ENCODE data around the gene HGS. TPM values are rescaled to one million over a fixed set of nuclear protein-coding genes. Genes with fewer than 3 reads are reported as not detected.
"Not testable (repeated sequence)": the region's sequence is repeated elsewhere in the genome, so short reads cannot be mapped to it uniquely, and the experiment has no call there.

The HGS gene
- total RNA-seq, 1 donor from 2014 or later = 50.5 TPM

DNA sequence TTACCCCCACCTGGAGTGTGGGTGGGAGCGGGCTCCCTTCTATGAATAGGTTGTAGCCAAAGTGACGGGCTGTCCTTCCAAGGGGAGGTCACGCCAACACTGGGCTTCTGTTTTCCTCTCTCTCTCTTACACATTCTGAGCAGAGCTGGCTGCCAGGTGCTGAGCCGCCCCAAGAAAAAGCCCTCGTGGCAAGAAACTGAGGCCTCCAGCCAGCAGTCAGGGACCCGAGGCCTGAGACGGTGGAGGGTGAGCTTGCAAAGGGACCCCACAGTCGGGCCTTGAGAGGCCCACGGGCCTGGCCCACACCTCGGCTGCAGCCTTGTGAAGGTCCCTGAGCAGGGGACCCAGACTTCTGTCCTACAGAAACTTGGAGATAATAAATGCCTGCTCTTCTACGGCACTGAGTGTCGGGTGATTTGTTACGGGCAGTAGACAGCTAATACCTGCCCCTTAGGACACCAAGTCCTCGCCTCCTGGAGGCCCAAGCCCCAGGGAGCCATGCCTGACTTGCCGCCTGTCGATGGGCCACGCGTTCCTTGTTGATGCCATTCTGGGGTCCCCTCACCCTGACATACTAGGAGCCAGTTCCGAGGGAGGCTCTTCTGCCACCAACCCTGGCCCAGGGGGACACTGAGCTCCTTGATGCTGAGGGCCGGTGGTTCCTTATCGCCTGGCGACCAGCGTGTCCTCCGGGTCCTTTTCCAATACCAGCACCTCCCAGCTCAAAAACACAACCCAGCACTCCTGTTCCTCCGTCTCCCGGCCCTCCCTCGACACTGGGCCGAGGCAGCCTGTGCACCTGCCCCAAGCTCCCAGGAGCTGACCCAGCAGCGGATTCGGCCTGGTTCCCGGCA lies 54.4 kb downstream of the HGS start:
- TF ChIP-seq, protein P1, sequence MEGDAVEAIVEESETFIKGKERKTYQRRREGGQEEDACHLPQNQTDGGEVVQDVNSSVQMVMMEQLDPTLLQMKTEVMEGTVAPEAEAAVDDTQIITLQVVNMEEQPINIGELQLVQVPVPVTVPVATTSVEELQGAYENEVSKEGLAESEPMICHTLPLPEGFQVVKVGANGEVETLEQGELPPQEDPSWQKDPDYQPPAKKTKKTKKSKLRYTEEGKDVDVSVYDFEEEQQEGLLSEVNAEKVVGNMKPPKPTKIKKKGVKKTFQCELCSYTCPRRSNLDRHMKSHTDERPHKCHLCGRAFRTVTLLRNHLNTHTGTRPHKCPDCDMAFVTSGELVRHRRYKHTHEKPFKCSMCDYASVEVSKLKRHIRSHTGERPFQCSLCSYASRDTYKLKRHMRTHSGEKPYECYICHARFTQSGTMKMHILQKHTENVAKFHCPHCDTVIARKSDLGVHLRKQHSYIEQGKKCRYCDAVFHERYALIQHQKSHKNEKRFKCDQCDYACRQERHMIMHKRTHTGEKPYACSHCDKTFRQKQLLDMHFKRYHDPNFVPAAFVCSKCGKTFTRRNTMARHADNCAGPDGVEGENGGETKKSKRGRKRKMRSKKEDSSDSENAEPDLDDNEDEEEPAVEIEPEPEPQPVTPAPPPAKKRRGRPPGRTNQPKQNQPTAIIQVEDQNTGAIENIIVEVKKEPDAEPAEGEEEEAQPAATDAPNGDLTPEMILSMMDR (IDR thresholded peaks at IDR 0.05; ENCODE audit: borderline replicate concordance) = no peak
- DNase-seq = no peak
- H3K4me3 ChIP-seq = no peak overlapping the region
- H3K27me3 ChIP-seq (ENCODE audit: low read depth) = peaks cover 35% of the 10 kb centered on the region
- no peaks in the 10 kb centered on the region for H3K9me3 ChIP-seq (replicated peaks)
- intact Hi-C loops (cut with micrococcal nuclease) = no loop called here
- H3K4me1 ChIP-seq = peaks cover 18% of the 10 kb centered on the region
- H3K36me3 ChIP-seq = no peaks in the 10 kb centered on the region
- no peak overlapping the region for H3K27ac ChIP-seq (replicated peaks)

DNA sequence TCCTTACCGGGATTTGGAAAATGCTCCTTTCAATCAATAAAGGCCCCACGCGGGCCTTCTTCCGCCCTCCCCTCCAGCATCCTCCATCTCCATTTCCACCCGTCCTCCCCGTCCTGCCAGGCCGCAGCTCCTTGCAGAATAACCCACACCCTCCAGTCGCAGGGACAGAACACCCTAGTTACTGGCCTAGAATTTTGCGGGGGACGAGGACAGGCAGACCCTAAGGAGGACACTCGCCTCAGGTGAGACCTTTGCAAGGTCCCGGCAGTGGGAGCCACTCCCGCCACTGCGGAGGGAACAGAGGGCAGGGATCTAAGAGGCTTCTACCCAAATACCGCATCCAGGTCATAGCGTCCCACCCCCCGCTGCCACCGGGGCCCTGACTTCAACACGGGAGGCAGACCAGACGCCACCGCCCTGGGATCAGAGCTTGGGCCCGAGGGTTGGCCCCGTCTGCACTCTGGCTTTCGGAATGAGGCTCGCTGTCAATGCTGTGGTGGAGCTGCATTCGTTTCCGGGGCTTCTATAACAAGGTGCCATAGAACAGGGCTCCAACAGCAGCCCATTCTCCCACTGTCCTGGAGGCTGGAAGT lies 55.1 kb downstream of the HGS start:
- peaks cover 17% of the 10 kb centered on the region for H3K4me1 ChIP-seq
- no peaks in the 10 kb centered on the region for H3K9me3 ChIP-seq (replicated peaks)
- no peak overlapping the region for H3K27ac ChIP-seq (replicated peaks)
- no peak for DNase-seq
- H3K27me3 ChIP-seq (ENCODE audit: low read depth) = peaks cover 34% of the 10 kb centered on the region
- no peak overlapping the region for H3K4me3 ChIP-seq
- TF ChIP-seq, protein P1 (IDR thresholded peaks at IDR 0.05; ENCODE audit: borderline replicate concordance) = no peak
- no peaks in the 10 kb centered on the region for H3K36me3 ChIP-seq
- intact Hi-C loops (cut with micrococcal nuclease) = no loop called here

DNA sequence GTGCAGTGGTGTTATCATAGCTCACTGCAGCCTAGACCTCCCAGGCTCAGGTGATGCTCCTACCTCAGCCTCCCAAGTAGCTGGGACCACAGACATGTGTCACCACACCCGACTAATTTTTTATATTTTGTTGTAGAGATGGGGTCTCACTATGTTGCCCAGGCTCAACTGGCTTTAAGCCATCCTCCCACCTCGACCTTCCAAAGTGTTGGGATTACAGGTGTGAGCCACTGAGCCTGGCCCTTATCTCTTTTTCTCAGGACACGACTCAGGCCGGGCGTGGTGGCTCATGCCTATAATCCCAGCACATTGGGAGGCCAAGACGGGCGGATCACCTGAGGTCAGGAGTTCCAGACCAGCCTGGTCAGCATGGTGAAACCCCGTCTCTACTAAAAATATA lies 55.8 kb downstream of the HGS start:
- peaks cover 32% of the 10 kb centered on the region for H3K27me3 ChIP-seq (ENCODE audit: low read depth)
- H3K4me1 ChIP-seq = peaks cover 12% of the 10 kb centered on the region
- H3K9me3 ChIP-seq (replicated peaks); H3K36me3 ChIP-seq; DNase-seq; H3K27ac ChIP-seq (replicated peaks); intact Hi-C loops (cut with micrococcal nuclease); H3K4me3 ChIP-seq: not testable (repeated sequence)

DNA sequence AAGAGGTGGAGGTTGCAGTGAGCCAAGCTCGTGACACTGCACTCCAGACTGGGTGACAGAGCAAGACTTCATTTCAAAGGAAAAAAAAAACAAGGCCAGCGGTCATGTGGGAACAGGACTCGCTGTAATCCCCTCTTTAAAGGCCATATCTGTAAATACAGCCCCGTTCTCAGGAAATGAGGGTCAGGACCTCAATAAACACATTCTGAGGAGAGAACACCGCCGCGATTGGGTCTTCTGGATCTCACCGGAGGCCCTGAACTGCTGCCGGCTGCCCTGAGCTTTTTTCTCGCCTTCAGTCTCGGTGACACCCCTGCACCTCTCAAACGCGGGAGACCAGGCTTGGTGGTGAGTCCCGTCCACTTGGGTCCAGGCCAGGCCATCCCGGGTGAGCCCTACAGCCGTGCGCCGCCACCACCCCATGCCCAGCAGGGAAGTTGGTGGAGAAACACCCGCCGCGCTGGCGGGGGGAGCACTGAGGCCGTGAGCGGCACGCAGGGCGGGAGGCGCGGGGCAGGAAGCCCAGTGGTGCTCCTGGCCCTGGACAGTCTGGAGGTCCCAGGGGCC lies 56.7 kb downstream of the HGS start:
- Histone ChIP-seq H3K9me3 (replicated peaks) (no peaks in the 10 kb centered on the region), H3K27ac (replicated peaks) (no peak overlapping the region), H3K36me3 (no peaks in the 10 kb centered on the region), H3K4me1 (peaks cover 8% of the 10 kb centered on the region), H3K27me3 (ENCODE audit: low read depth) (peaks cover 26% of the 10 kb centered on the region), H3K4me3 (no peak overlapping the region)
- DNase-seq = no peak
- intact Hi-C loops (cut with micrococcal nuclease) = no loop called here
- TF ChIP-seq, protein P1 (IDR thresholded peaks at IDR 0.05; ENCODE audit: borderline replicate concordance) = no peak

DNA sequence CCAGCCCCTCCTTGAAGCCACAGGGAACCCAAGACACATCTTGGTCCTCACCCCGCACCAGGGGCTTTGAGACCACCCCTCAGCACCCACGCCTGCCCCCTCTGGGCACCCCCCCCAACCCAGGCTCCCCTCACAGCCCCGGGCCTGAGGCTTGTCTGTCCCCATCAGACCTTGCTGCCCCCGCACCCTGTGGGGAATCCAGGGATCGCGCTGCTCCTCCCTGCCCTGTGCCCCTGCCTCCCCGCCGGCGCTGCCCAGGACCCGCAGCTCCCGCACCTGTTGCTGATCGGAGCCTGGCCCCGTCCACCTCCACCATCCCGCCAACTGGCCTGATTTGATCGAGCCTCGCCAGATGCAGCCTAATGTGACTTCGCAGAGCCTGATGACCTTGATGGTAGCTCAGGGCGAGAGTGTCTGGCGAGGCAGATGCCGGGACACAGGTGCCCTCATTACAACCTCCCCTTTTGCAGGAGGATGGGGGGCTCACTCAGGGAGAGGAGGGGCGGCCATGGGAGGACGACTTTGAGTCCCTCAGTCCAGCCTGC lies 57.3 kb downstream of the HGS start:
- DNase-seq = no peak
- Histone ChIP-seq H3K9me3 (replicated peaks) (no peaks in the 10 kb centered on the region), H3K4me1 (peaks cover 2% of the 10 kb centered on the region), H3K36me3 (no peaks in the 10 kb centered on the region), H3K27ac (replicated peaks) (no peak overlapping the region), H3K27me3 (ENCODE audit: low read depth) (peaks cover 26% of the 10 kb centered on the region), H3K4me3 (no peak overlapping the region)
- TF ChIP-seq, protein P1 (IDR thresholded peaks at IDR 0.05; ENCODE audit: borderline replicate concordance) = no peak
- intact Hi-C loops (cut with micrococcal nuclease) = no loop called here

Data from left ventricle myocardium inferior (tissue), 1 donor.